A549 treated with CpdA at 1 μM for 4 hours (cell line): ENCODE measurements around the gene ADAMTS10. TPM values are rescaled to one million over a fixed set of nuclear protein-coding genes. Genes with fewer than 3 reads are reported as not detected.

Experiments used
- total RNA-seq: library from RNA; stranded (reverse); fragments of 200-300 nt; extraction: Qiagen RNA extraction; gene quantifications from 5 replicates; pipeline ENCODE4 v1.2.3, GENCODE V29; 2022; ENCODE audit warnings: low read depth

Gene ADAMTS10
- total RNA-seq: 12.8 to 20.7 TPM (median 14.9 TPM) in 5 replicates

DNA sequence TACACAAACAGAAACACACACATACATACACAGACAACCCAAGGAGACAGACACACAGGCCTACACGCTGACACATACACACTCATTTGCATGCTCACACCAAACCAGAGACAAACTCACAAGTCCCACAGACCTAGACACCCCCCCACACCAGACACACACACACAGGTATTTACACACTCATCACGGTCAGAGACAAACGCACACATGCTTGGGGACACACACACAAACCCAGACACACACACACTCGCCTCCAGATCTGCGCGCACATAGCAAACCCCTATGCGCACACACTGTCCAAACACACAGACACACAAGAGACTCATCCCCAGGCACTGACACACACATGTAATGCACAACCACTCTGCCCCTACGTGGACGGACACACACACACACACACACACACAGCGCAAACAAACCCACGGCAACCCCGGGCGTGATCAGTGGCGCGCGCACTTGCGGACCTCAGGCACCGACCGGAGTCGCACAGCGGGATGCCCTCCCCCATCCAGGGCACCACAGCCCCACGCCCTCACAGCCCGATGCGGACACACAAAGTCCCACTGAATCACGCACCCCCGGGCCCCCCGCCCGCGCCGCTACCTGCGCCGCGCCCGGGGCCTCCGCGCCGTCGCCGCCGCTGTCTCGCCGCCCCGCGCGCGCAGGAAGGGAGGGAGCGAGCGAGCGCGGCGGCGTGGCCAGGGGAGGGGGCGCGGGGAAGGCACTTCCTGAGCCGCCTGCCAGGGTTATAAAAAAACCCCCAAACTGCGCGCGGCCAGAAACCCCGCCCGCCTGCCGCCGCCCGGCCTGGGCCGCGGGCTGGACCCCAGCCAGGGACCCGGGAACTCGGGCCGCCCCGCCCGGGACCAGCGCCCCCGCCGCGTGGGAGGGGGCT lies at the start of gene ADAMTS10:
Gene ADAMTS10, minus strand, starts transcription at position 675 of the 895 bp plus-strand sequence. CDS start 5,005 bp downstream, outside the sequence.

DNA sequence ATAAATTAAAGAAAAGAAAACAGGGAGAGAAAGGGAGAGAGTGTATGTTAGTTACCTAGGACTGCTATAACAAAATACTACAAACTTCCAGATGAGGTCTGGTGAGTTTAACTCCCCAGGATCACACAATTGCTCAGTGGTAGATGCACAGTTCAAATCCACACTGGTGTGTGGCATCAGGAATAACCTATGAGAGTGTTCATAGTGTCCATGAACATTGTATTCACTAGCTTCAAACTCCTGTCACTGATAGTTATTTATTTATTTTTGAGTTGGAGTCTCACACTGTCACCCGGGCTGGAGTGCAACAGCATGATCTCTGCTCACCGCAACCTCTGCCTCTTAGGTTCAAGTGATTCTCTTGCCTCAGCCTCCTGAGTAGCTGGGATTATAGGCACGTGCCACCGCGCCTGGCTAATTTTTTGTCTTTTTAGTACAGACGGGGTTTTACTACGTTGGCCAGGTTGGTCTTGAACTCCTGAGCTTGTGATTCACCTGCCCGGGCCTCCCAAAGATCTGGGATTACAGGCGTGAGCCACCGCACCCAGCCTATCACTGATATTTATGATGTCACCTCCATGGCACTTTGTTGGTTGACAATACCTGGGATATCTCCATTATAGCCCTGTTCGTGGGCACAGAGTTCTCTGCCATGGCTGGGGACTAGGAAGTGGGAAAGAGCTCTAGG lies 19.6 kb upstream of the ADAMTS10 start, which contains the start of gene NFILZ:
Gene NFILZ, plus strand, starts transcription at position 638 of the 688 bp plus-strand sequence. CDS start 46,133 bp downstream, outside the sequence.

DNA sequence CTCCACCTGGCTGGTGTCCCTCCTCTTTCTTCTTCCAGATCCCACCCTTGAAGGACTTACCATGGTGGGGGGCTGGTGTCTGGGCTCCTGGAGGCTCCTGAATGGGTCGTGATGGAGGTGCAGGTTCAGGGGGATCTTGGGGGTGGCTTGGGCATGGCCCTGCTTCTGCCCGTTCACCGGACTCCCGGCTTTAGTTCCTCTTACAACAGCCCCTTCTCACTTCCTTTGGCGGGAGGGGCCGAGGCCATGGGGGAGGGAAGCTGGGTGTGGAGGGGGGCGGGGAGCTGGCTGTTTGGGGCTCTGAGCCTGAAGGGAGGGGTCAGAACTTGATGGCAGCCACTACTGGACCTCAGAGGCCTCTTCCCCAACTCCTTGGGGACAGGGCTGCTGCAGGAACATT lies 33.3 kb downstream of the ADAMTS10 start, which contains the start of gene MYO1F:
Gene MYO1F, minus strand, starts transcription at position 196 of the 400 bp plus-strand sequence. Its CDS starts 133 bp downstream, at position 63.

Other genes with a start within 250 kb of the ADAMTS10 start
- 32.4 to 60.0 TPM (median 48.8 TPM) in 5 replicates for gene ANGPTL4, start 246.6 kb downstream of the ADAMTS10 start, total RNA-seq
- 82.7 to 98.2 TPM (median 88.3 TPM) in 5 replicates for gene RAB11B, start 220.4 kb downstream of the ADAMTS10 start, total RNA-seq
- 13.4 to 18.0 TPM (median 15.8 TPM) in 5 replicates for gene MARCHF2, start 197.4 kb downstream of the ADAMTS10 start, total RNA-seq
- 227 to 297 TPM (median 240 TPM) in 5 replicates for gene HNRNPM, start 165.7 kb downstream of the ADAMTS10 start, total RNA-seq
- gene PRAM1, start 108.1 kb downstream of the ADAMTS10 start, total RNA-seq: 0.08 to 0.29 TPM (median 0.11 TPM) in 4 of 5 replicates, not detected in the other
- gene ZNF414, start 96.5 kb downstream of the ADAMTS10 start, total RNA-seq: 16.0 to 18.5 TPM (median 17.7 TPM) in 5 replicates
- 0.17 to 0.35 TPM (median 0.24 TPM) in 5 replicates for gene MYO1F, start 33.3 kb downstream of the ADAMTS10 start, total RNA-seq
- gene NFILZ, start 19.9 kb upstream of the ADAMTS10 start, total RNA-seq: not detected in 5 replicates
- not detected in 5 replicates for gene ACTL9, start 88.1 kb upstream of the ADAMTS10 start, total RNA-seq
- gene OR2Z1, start 110.9 kb upstream of the ADAMTS10 start, total RNA-seq: not detected in 5 replicates
- 5.9 to 8.2 TPM (median 7.9 TPM) in 5 replicates for gene ZNF558, start 221.6 kb upstream of the ADAMTS10 start, total RNA-seq
- not detected in 5 replicates for gene MBD3L1, start 221.7 kb upstream of the ADAMTS10 start, total RNA-seq